H1 (cell line): ENCODE data around the gene AWAT2. TPM values are rescaled to one million over a fixed set of nuclear protein-coding genes. Genes with fewer than 3 reads are reported as not detected.

Experiments used
- HDAC6 ChIP-seq: IDR thresholded peaks from one replicate; pipeline ENCODE4 v1.7.1; 2012; ENCODE audit warnings: low read depth, mild to moderate bottlenecking, inconsistent platforms, low read length, moderate library complexity
- polyA plus RNA-seq, 7 experiments: library from polyadenylated mRNA; depleted of rRNA in 3 of 7; stranded (reverse) in 5 of 7; unstranded in 2 of 7; fragments of >200 nt in 5 of 7; fragments of 200-250 nt in 2 of 7; gene quantifications; 1 replicate in 5 of 7; 2 replicates in 1 of 7; 4 replicates in 1 of 7; pipeline versions ENCODE4 v1.2.1 to v1.2.3, GENCODE V29; 2011 to 2013; ENCODE audit warnings: missing spikeins in 2 of 7, mixed read lengths in 2 of 7
- total RNA-seq: library from RNA; stranded (reverse); fragmentation: NEBNext Ultra II Directional; extraction: Animal tissue kit (Norgen Biotek cat#: 25700); gene quantifications from 2 replicates; pipeline ENCODE4 v1.2.1, GENCODE V29; 2021

The AWAT2 gene
- total and polyA plus RNA-seq, 2 of the 8 experiments (the other 6 are each of a cell fraction or from before 2014, with no cell fraction given): not detected

DNA sequence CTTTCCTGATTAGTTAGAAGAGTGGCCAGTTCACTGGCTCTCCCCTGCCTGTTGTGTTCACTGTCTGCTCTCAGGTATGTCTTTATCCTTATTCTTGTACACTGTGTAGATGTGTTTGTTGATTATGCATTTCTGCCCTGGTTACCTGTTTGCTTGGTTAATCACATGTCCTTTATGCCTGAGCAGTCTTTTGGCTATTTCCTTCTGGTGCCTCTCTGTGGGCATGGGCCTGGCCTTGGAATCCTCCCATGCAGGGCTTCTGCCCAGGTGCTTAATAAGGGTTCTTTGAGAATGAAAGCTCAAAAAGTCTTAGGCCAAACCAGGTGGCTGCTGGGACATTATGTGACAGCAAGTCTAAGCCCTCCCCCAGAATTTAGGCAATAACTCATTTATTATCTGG, 39.0 kb upstream of the AWAT2 start (continued):
- no peak for TF ChIP-seq HDAC6
